Mucosa of stomach (tissue), 1 donor: ENCODE data around the gene SLIT3.

Experiments used
- H3K27me3 ChIP-seq: one replicate; pipeline ENCODE4 v1.7.0; 2013; ENCODE audit warnings: mild to moderate bottlenecking, low read length; ENCODE audit not compliant: control insufficient read depth, insufficient read depth
- H3K36me3 ChIP-seq: one replicate; pipeline ENCODE4 v1.7.0; 2013; ENCODE audit warnings: low read length; ENCODE audit not compliant: control insufficient read depth, insufficient read depth
- H3K4me1 ChIP-seq: one replicate; pipeline ENCODE4 v1.7.0; 2013; ENCODE audit warnings: mild to moderate bottlenecking, low read length; ENCODE audit not compliant: control insufficient read depth, insufficient read depth
- H3K4me3 ChIP-seq: one replicate; pipeline ENCODE4 v1.7.0; 2013; ENCODE audit warnings: low read length
- H3K9ac ChIP-seq: one replicate; pipeline ENCODE4 v1.7.0; 2013; ENCODE audit warnings: mild to moderate bottlenecking, low read length, moderate library complexity
- H3K9me3 ChIP-seq: one replicate; pipeline ENCODE4 v1.7.0; 2013; ENCODE audit warnings: mild to moderate bottlenecking, low read length, moderate library complexity; ENCODE audit not compliant: control insufficient read depth
- donor health status: Pancreatic carcinoma.

Gene SLIT3

DNA sequence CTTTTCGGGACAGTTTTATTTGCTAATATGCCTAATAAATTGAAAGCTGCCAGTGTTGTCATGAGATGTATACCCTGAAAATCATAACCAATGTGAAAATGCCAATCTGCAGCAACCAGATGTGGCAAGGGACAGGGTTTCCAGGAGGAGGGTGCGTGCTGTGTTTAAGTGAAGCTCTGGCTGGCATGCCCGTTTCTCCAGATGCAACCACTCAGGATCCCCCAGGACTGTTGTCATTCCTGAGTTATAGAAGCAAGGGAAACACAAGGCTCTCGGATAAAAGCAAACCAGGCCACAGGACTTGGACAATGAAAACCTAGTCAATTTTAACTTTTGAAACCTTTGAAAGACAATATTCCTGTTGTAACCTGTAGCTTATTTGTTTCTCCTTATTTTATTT is 360.2 kb downstream of the SLIT3 start:
- Histone ChIP-seq H3K27me3 (no peaks in the 10 kb centered on the region), H3K9me3 (no peaks in the 10 kb centered on the region), H3K4me1 (no peaks in the 10 kb centered on the region), H3K4me3 (no peak overlapping the region), H3K36me3 (no peaks in the 10 kb centered on the region), H3K9ac (no peak overlapping the region)

DNA sequence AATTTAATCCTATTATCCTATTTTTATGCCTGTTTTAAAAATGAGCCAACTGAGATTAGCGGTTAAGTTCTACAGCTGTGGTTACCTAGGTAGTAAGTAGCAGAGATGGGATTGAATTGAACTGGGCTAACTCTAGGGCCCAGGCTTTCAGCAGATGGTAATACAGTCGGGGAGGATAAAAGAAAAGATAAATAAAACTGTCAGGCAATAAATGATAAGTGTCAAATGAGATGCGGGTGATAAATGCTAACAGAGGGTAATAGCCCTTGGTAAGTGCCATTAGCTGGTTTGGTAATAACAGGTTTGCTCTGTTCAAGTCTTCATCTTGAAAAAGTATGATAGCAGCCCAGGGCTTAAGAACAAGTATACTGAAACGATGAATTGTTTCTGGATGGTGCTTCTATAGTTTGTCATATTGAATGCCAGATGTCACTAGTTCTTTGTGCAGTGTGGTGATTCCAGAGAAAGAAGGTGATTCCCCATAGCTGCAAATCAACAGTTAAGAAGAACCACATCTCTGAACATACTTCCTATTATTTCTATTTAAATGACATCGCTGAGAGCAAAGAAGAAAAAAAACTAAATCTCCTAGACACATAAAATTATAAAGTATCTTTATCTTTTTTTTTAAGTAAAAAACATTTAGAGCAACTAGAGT is 360.9 kb downstream of the SLIT3 start:
- H3K4me1 ChIP-seq: no peaks in the 10 kb centered on the region
- no peaks in the 10 kb centered on the region for H3K9me3 ChIP-seq
- no peak overlapping the region for H3K4me3 ChIP-seq
- no peaks in the 10 kb centered on the region for H3K36me3 ChIP-seq
- H3K27me3 ChIP-seq: no peaks in the 10 kb centered on the region
- H3K9ac ChIP-seq: no peak overlapping the region

DNA sequence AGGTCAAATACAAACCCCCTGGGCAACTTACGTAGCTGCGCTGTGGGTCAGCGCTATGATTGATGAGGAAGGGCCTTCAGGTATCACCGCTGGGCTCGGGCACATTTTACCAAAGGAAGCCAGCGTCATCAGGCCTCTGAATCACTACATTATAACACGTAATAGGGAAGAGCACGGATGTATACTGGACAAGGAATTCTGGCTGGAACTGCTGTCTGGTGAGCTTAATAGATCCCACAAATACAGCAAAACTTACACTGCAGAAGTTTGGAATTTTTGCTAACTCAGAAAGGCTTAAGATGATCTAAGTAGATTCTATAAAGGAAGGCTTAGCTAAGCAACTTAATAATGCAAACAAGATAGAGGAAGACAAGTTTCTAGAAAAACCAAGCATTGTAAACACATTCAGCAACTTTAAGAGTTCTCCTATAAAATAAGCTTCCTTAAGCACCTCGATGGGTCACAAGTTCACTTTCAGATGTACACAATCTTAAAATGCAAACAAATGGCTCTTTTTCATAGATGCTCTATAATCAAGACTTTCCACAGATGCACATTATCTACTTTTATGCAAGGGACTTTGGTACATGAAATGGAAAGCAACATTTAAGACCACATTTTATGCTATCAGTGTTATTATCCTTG is 361.7 kb downstream of the SLIT3 start:
- Histone ChIP-seq H3K9me3 (no peaks in the 10 kb centered on the region), H3K27me3 (no peaks in the 10 kb centered on the region), H3K36me3 (no peaks in the 10 kb centered on the region), H3K9ac (no peak overlapping the region), H3K4me3 (no peak overlapping the region), H3K4me1 (no peaks in the 10 kb centered on the region)

DNA sequence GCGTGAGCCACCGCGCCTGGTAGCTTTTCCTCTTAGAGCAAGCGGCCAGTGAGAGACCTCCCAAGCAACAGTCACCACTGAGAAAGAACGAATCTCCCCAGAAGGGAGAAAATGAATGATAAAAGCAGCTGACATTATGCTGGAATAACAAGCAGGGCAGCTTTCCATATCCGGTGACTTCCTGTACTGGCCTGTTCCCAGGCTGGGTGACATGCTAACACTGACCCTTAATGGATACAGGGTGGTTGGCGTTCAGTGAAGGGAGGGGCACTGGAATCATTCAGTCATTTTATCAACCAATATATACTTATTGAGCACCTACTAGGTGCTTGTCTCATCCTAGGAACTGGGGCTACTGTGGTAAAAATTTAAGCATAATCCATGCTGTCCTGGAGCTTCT is 364.4 kb downstream of the SLIT3 start:
- H3K4me1 ChIP-seq: no peaks in the 10 kb centered on the region
- H3K36me3 ChIP-seq: no peaks in the 10 kb centered on the region
- no peak overlapping the region for H3K4me3 ChIP-seq
- no peaks in the 10 kb centered on the region for H3K27me3 ChIP-seq
- no peak overlapping the region for H3K9ac ChIP-seq
- H3K9me3 ChIP-seq: no peaks in the 10 kb centered on the region

DNA sequence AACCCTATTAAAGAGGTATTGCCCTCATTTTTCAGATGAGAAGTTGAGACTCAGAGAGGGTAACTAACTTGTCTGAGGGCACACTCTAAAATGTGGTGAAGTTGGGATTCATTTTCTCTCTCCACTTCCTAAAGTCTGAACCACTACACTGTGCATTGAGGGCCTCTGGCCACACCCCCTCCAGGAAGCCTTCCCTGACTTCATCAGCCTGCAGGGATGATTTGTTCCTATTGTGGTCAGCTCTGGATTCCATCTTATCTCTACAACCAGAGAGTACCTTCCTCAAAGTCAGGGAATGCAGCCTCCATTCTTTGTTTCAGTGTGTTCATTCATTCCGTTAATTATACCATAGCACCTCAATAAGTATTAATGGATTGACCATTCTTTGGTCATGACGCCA is 365.8 kb downstream of the SLIT3 start:
- H3K4me1 ChIP-seq: no peaks in the 10 kb centered on the region
- no peaks in the 10 kb centered on the region for H3K27me3 ChIP-seq
- no peak overlapping the region for H3K9ac ChIP-seq
- H3K4me3 ChIP-seq: no peak overlapping the region
- no peaks in the 10 kb centered on the region for H3K36me3 ChIP-seq
- H3K9me3 ChIP-seq: no peaks in the 10 kb centered on the region

DNA sequence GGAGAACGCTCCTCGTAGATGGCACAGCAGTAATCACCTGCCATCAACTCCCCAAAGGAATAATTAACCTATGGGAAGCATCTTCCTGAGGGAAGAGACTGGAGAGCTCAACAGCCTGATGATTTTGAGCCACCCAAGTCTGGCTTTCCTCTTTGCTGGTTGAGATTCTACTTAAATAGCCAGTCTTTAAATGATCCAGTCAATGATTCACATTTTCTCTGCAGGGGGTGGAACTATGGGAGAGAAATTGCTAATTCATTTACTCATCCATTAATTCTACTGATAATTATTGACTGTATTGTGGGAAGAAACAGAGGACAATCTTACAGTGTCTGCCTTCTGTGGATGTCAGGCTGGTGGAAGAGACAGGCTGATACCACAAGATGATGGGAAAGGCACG is 366.8 kb downstream of the SLIT3 start:
- Histone ChIP-seq H3K4me3 (no peak overlapping the region), H3K9me3 (no peaks in the 10 kb centered on the region), H3K4me1 (no peaks in the 10 kb centered on the region), H3K36me3 (no peaks in the 10 kb centered on the region), H3K27me3 (no peaks in the 10 kb centered on the region), H3K9ac (no peak overlapping the region)

DNA sequence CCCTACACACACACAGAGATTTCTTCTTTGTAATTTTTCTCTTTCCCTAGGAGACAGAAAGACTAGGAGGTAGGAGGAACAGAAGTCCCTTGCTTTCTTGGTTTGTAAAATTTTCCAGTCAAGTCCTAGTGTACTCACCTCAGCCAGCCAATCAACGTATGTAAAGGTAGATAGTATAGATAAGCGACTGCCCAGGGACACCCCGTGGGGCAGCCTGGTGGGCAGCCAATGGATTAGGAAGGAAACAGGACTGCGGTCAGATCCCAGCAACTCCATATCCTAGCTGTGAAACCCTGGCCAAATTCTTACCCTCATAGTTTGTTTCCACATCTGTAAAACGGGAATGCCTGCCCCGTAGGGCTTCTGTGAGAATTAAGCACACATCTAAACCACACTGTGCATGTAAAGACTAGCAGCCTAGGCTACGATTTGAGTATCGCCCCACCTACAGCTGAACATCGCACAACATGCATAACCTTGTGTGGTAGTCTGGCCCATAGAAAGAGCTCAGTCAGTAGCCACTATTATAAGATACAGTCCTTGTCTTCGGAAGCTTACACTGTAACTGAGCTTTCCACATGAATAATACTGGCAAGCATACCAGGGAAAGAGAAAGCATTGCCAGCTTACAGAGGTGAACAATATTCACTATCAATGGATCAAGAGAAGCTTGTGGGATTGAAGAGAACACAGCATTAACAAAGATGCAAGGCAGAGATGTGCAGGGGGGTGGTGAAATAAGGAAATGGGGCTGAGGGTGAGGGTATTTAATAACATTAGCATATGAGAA is 368.3 kb downstream of the SLIT3 start:
- Histone ChIP-seq H3K4me1 (no peaks in the 10 kb centered on the region), H3K27me3 (no peaks in the 10 kb centered on the region), H3K4me3 (no peak overlapping the region), H3K9me3 (no peaks in the 10 kb centered on the region), H3K36me3 (no peaks in the 10 kb centered on the region), H3K9ac (no peak overlapping the region)

DNA sequence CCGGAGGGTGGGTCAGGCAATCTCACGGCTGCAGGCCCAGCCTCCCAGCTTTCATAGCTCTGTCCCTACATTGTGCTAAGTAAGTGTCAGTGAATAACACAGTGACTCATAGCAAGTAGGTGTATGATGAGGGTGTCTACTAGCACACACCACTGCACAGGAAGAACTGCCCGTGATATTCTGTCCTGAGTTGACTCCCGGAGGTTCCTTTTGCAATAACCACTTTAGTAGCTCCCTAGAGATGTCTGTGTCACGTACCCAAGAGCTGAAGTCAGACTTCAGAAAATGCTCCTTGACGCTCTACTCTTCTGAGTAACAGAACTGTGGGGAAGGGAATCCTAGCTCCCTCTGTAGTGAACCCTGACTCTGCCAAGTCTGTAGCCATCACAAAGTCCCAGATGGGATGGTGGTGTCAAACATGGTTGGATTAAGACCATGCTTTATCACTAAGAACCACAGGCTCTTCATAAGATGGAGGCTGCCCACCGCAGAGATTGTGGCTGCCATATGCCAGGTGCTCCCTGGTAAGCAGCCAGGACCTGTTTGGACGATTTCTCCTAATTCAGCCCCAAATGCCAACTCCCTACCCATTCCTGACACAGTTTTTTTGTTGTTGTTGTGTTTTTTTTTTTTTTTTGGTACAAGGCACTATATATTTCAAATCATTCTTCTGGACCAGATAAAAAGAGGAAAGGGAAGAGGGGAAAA is 369.1 kb downstream of the SLIT3 start:
- Histone ChIP-seq H3K36me3 (no peaks in the 10 kb centered on the region), H3K4me3 (no peak overlapping the region), H3K4me1 (no peaks in the 10 kb centered on the region), H3K27me3 (no peaks in the 10 kb centered on the region), H3K9me3 (no peaks in the 10 kb centered on the region), H3K9ac (no peak overlapping the region)

DNA sequence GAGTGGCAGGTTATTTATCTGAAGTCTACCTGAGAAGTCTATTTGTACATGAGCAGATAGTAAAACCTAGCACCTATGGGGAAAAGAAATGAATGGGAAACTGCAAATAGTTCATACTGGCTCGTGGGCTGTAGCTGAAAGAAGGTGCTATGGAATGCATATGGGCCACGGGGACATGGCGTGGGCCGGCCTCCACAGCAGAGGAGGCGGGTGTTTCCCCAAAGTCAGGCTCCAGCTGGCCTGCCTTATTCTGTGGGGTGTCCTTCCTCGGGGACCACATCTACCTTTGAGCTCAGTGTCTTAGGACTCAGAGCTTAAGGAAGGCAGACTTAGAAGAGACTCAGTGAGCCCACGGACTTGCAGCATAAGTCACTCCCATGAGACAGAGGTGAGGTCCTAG is 371.3 kb downstream of the SLIT3 start:
- no peaks in the 10 kb centered on the region for H3K4me1 ChIP-seq
- H3K9me3 ChIP-seq: no peaks in the 10 kb centered on the region
- no peaks in the 10 kb centered on the region for H3K36me3 ChIP-seq
- no peak overlapping the region for H3K9ac ChIP-seq
- H3K27me3 ChIP-seq: no peaks in the 10 kb centered on the region
- H3K4me3 ChIP-seq: no peak overlapping the region

DNA sequence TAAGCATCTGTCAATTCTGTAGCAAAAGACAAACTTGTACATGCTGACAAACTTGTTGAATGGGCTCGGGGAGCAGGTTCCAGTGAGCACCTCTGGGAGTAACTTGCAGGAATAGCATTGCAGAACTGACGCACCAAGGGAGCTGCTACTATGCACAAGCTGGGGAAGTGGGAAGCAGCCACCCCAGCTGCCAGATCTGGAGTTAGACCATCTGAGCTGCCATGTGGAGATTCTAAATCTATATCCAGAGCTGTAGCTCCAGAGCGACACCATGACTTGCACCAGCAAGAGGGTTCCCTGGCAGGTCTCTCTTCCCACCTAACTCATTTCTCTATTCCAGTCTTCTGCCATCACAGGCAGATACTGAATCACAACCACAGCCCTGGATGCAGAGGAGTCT is 375.8 kb downstream of the SLIT3 start:
- Histone ChIP-seq H3K36me3 (no peaks in the 10 kb centered on the region), H3K4me1 (no peaks in the 10 kb centered on the region), H3K27me3 (peaks cover 4% of the 10 kb centered on the region), H3K9me3 (no peaks in the 10 kb centered on the region), H3K9ac (no peak overlapping the region), H3K4me3 (no peak overlapping the region)

DNA sequence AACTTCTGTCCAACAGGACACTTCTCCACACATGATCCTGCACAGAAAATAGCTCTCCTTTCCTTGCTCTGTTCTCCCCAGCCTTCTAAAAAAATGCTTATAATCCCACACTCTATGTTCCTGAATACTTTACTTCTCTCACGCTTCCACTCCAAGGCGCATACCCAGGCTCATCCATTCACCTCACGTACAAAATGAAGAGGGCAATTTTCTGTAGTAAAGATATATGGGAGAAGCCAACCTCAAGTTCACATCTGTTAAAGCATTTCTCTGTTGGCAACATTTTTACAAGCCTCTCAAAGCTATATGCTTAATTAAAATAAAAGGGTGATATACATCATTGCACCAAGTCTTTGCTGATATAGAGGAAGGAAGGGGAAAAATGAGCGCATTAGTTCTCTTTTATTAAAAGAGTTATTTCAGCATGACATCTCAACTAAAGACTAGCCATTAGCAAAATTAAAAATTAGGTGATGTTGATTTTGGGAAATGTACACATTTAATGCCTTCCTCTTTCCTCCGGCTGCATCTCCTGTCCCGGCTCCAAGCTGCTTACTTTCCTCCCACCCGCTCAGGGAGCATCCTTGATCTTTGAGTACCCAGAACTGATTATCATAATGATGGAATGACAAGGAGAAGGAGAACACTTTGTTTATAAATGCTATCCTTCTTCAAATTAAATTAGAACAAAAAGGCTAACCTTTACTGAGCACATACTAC is 379.6 kb downstream of the SLIT3 start:
- H3K27me3 ChIP-seq: peaks cover 4% of the 10 kb centered on the region
- no peaks in the 10 kb centered on the region for H3K36me3 ChIP-seq
- no peaks in the 10 kb centered on the region for H3K4me1 ChIP-seq
- no peak overlapping the region for H3K4me3 ChIP-seq
- no peak overlapping the region for H3K9ac ChIP-seq
- H3K9me3 ChIP-seq: no peaks in the 10 kb centered on the region
